Measurements from ENCODE around the gene EPHA7. TPM values are rescaled to one million over a fixed set of nuclear protein-coding genes. Genes with fewer than 3 reads are reported as not detected.

EPHA7 gene
- polyA plus RNA-seq, 1 of the 3 experiments (the other 2 are of a cell fraction): under 0.01 TPM

- no peaks in the 10 kb centered on the region for H3K9me2 ChIP-seq
- H3K36me3 ChIP-seq (replicated peaks in 1 of 2; ENCODE audit: control insufficient read depth in 1 of 2, insufficient read depth in 2 of 2, low read length in 1 of 2): no peaks in the 10 kb centered on the region
- no peak overlapping the region for H3K9ac ChIP-seq
- H3K4me3 ChIP-seq (ENCODE audit: low read depth in 2 of 2, low read length in 1 of 2): no peak overlapping the region
- CTCF ChIA-PET: no interaction called here
- POLR2A ChIA-PET: no interaction called here
- H2AFZ ChIP-seq (ENCODE audit: low read depth): no peak overlapping the region
- no peak overlapping the region for H3K4me2 ChIP-seq
- H4K20me1 ChIP-seq (ENCODE audit: insufficient read depth): no peaks in the 10 kb centered on the region
- H3K27ac ChIP-seq (ENCODE audit: low read depth in 2 of 2, low read length in 1 of 2): no peak overlapping the region
- no peak for DNase-seq
- H3K79me2 ChIP-seq (ENCODE audit: insufficient read depth): no peaks in the 10 kb centered on the region
- no peaks in the 10 kb centered on the region for H3F3A ChIP-seq (replicated peaks; ENCODE audit: insufficient read depth)
- no peak for TF ChIP-seq SMC3 (IDR thresholded peaks at IDR 0.05; ENCODE audit: low read depth, low read length)
- TF ChIP-seq TEAD4 (IDR thresholded peaks at IDR 0.05; ENCODE audit: borderline replicate concordance, insufficient read depth): no peak
- no peak for TF ChIP-seq EP300 (IDR thresholded peaks at IDR 0.05; ENCODE audit: borderline replicate concordance in 1 of 2, low read depth in 1 of 2, low read length in 1 of 2)
- no peak for TF ChIP-seq ELF1 (IDR thresholded peaks at IDR 0.05)
- no peak for TF ChIP-seq IRF3 (IDR thresholded peaks at IDR 0.05; ENCODE audit: low read depth, low read length)
- TF ChIP-seq JUND (IDR thresholded peaks at IDR 0.05): no peak
- no peak for TF ChIP-seq RXRA (IDR thresholded peaks at IDR 0.05; ENCODE audit: borderline replicate concordance, low read depth)
- TF ChIP-seq RFX5 (IDR thresholded peaks at IDR 0.05; ENCODE audit: low read length): no peak
- TF ChIP-seq RAD21 (IDR thresholded peaks at IDR 0.05; ENCODE audit: low read length): no peak
- no peak for TF ChIP-seq MXI1 (IDR thresholded peaks at IDR 0.05; ENCODE audit: low read depth, low read length)
- TF ChIP-seq TCF12 (IDR thresholded peaks at IDR 0.05): no peak
- TF ChIP-seq GABPA (IDR thresholded peaks at IDR 0.05; ENCODE audit: low read depth): no peak
- no peak for TF ChIP-seq CTCF (IDR thresholded peaks at IDR 0.05)
- TF ChIP-seq FOXJ3 (CRISPR knock-in tag; IDR thresholded peaks at IDR 0.05): no peak
- TF ChIP-seq PBX3 (IDR thresholded peaks at IDR 0.05): no peak
- no peak for TF ChIP-seq FOSL2 (IDR thresholded peaks at IDR 0.05; ENCODE audit: borderline replicate concordance, low read depth)
- TF ChIP-seq REST (IDR thresholded peaks at IDR 0.05; ENCODE audit: low read depth, low read length): no peak
- TF ChIP-seq TAF1 (IDR thresholded peaks at IDR 0.05; ENCODE audit: borderline replicate concordance, low read depth, low read length): no peak
- no peak for TF ChIP-seq ZBTB33 (IDR thresholded peaks at IDR 0.05; ENCODE audit: borderline replicate concordance, low read depth)
- no peaks in the 10 kb centered on the region for H3K9me3 ChIP-seq
- H3K27me3 ChIP-seq (ENCODE audit: insufficient read depth): no peaks in the 10 kb centered on the region
- WGBS (ENCODE audit: low lambda C conversion rate): 0% methylated on average over 1 of the region's 1 CpG
- H3K4me1 ChIP-seq (ENCODE audit: control insufficient read depth in 1 of 2, insufficient read depth in 2 of 2, low read depth in 1 of 2, low read length in 1 of 2): no peaks in the 10 kb centered on the region
Observed at GRCh38 chr6:93196406-93196970, 222.9 kb downstream of the EPHA7 start.

Data from SK-N-SH (cell line).